WERI-Rb-1 (cell line): Measurements from ENCODE around the gene C9orf152.
"Not testable (repeated sequence)": the region's sequence is repeated elsewhere in the genome, so short reads cannot be mapped to it uniquely, and the experiment has no call there.

Experiments used
- DNase-seq: peaks from one replicate; pipeline ENCODE4 v3.0.0-alpha.2; 2020
- H3K27ac ChIP-seq: fragments of 250-450 bp; sonication (Bioruptor Pico); 2 replicates; pipeline ENCODE4 v1.5.1; 2020; ENCODE audit warnings: mild to moderate bottlenecking, moderate library complexity
- H3K27me3 ChIP-seq: fragments of 250-450 bp; sonication (Bioruptor Pico); 2 replicates; pipeline ENCODE4 v1.5.1; 2021; ENCODE audit warnings: mild to moderate bottlenecking, low read depth, moderate library complexity; ENCODE audit not compliant: insufficient read depth, severe bottlenecking
- H3K36me3 ChIP-seq: fragments of 250-450 bp; sonication (Bioruptor Pico); 2 replicates; pipeline ENCODE4 v1.5.1; 2020; ENCODE audit warnings: mild to moderate bottlenecking, moderate library complexity
- H3K4me3 ChIP-seq: 2 replicates; pipeline ENCODE4 v1.5.1; 2011; ENCODE audit warnings: low read depth, mild to moderate bottlenecking, control low read depth, low read length
- H3K9me3 ChIP-seq: fragments of 250-450 bp; sonication (Bioruptor Pico); 2 replicates; pipeline ENCODE4 v1.5.1; 2021; ENCODE audit warnings: mild to moderate bottlenecking, moderate library complexity; ENCODE audit not compliant: severe bottlenecking
- TF ChIP-seq, protein P1 (sequence below): IDR thresholded peaks from 2 replicates; pipeline ENCODE4 v1.5.1; 2011; ENCODE audit warnings: low read depth, mild to moderate bottlenecking, control low read depth, inconsistent platforms, low read length

C9orf152 gene

DNA sequence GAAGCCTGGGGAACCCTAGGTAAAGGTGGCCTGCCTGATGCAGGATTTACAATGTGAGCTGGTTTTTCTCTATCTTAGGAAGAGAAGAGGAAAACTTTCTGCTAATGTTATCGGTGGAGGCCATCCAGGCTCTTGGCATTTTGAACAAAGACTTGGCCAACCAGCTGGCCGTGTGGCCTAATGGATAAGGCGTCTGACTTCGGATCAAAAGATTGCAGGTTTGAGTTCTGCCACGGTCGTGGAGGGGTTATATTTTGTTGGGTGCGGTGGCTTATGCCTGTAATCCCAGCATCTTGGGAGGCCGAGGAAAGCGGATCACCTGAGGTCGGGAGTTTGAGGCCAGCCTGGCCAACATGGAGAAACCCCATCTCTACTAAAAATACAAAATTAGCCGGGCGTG lies 9.6 kb downstream of the C9orf152 start:
- Histone ChIP-seq H3K4me3 (no peak overlapping the region), H3K27ac (no peak overlapping the region), H3K36me3 (no peaks in the 10 kb centered on the region), H3K27me3 (peaks cover 89% of the 10 kb centered on the region), H3K9me3 (peaks cover 2% of the 10 kb centered on the region)
- no peak for DNase-seq
- TF ChIP-seq, protein P1, sequence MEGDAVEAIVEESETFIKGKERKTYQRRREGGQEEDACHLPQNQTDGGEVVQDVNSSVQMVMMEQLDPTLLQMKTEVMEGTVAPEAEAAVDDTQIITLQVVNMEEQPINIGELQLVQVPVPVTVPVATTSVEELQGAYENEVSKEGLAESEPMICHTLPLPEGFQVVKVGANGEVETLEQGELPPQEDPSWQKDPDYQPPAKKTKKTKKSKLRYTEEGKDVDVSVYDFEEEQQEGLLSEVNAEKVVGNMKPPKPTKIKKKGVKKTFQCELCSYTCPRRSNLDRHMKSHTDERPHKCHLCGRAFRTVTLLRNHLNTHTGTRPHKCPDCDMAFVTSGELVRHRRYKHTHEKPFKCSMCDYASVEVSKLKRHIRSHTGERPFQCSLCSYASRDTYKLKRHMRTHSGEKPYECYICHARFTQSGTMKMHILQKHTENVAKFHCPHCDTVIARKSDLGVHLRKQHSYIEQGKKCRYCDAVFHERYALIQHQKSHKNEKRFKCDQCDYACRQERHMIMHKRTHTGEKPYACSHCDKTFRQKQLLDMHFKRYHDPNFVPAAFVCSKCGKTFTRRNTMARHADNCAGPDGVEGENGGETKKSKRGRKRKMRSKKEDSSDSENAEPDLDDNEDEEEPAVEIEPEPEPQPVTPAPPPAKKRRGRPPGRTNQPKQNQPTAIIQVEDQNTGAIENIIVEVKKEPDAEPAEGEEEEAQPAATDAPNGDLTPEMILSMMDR, result no peak

GRCh38 chr9:110197330-110198187 lies 10.4 kb downstream of the C9orf152 start:
- H3K9me3 ChIP-seq, result peaks cover 2% of the 10 kb centered on the region
- H3K27me3 ChIP-seq, result peaks cover 89% of the 10 kb centered on the region
- DNase-seq, result no peak
- TF ChIP-seq, protein P1, result no peak
- no peak overlapping the region for H3K27ac ChIP-seq
- H3K36me3 ChIP-seq, result no peaks in the 10 kb centered on the region
- H3K4me3 ChIP-seq, result no peak overlapping the region

- not testable (repeated sequence) for H3K27ac ChIP-seq, H3K9me3 ChIP-seq, DNase-seq, H3K4me3 ChIP-seq, H3K36me3 ChIP-seq
- H3K27me3 ChIP-seq, result peaks cover 88% of the 10 kb centered on the region
Observed at GRCh38 chr9:110196084-110196499, 11.9 kb downstream of the C9orf152 start.

DNA sequence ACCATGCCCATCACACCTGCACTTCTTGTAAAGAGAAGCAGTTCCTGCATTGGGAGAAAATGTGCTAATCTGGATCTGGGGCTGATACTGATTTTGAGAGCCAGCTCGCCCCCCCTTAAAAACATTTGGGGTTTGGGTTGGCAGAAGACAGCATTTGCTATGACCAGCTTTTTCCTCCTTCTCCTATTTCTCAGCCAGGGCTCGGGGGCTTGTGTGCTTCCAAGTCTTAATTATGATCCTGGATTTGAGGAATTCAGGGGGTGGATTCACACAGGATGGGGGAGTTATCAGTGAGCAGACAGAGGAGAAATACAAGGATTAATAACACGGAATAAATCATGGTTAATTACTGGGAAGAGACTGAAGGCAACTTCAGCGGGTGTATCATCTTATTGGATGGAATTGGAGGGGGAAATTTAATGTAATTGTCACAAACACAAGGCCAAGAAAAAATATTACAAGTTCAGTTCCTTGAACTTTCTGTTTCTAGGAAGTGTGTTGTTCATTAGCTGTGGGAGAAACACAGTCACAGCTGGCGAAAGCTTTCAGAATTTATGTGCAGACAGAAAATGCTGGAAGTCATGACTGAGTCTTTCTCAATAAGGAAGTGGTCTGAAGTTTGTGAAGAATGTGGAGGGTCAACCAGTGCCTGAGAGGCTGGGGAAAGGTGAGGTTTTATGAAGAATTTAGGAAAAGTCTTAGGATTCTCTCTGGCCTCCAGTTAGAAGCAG lies 15.3 kb downstream of the C9orf152 start:
- peaks cover 89% of the 10 kb centered on the region for H3K27me3 ChIP-seq
- H3K4me3 ChIP-seq, result no peak overlapping the region
- TF ChIP-seq, protein P1, result no peak
- no peaks in the 10 kb centered on the region for H3K36me3 ChIP-seq
- no peak for DNase-seq
- H3K27ac ChIP-seq, result no peak overlapping the region
- H3K9me3 ChIP-seq, result peaks cover 5% of the 10 kb centered on the region

DNA sequence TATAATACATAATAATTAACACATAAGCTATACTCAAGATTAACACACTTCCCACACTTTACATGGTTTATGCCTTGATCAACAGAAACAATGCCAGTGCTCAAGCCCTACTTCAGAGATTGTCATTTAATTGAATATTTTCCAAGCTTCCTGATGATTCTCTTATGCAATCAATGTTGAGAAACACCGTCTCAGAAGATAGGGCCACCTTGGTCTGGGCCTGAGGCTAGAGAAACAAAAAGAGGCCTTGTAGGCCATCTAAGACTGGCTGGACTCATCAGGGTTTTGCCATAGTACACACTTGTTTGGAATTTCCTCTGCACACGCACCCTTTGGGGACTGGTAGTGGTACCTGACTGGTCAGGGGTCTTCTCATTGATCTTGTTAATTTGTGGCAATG lies 16.3 kb downstream of the C9orf152 start:
- no peaks in the 10 kb centered on the region for H3K36me3 ChIP-seq
- no peak for DNase-seq
- peaks cover 5% of the 10 kb centered on the region for H3K9me3 ChIP-seq
- TF ChIP-seq, protein P1, result no peak
- peaks cover 89% of the 10 kb centered on the region for H3K27me3 ChIP-seq
- H3K4me3 ChIP-seq, result no peak overlapping the region
- no peak overlapping the region for H3K27ac ChIP-seq

GRCh38 chr9:110189559-110190320 lies 18.2 kb downstream of the C9orf152 start:
- H3K27ac ChIP-seq, result no peak overlapping the region
- no peak for DNase-seq
- peaks cover 2% of the 10 kb centered on the region for H3K9me3 ChIP-seq
- no peaks in the 10 kb centered on the region for H3K36me3 ChIP-seq
- TF ChIP-seq, protein P1, result no peak
- H3K4me3 ChIP-seq, result no peak overlapping the region
- peaks cover 88% of the 10 kb centered on the region for H3K27me3 ChIP-seq
